G401 (cell line): ENCODE measurements around the gene DNLZ. TPM values are rescaled to one million over a fixed set of nuclear protein-coding genes. Genes with fewer than 3 reads are reported as not detected.

Source experiments
- DNase-seq: peaks from one replicate; pipeline ENCODE4 v3.0.0-alpha.2; 2015; ENCODE audit warnings: low spot score
- in situ Hi-C: cut with HindIII; loops from 2 replicates; pipeline ENCODE4 v1.10.0; 2016; ENCODE audit warnings: low sequenced_read_pairs, mixed read lengths
- total RNA-seq: library from RNA; depleted of rRNA; stranded (reverse); fragments of >200 nt; shearing (Covaris generic); gene quantifications from 2 replicates; pipeline ENCODE4 v1.2.3, GENCODE V29; 2014

The DNLZ gene
- total RNA-seq, 1 experiment from 2014 or later = 34.2 TPM

- DNase-seq = no peak
- in situ Hi-C loops = no loop called here
Observed at GRCh38 chr9:136349546-136349945, 14.0 kb downstream of the DNLZ start.

GRCh38 chr9:136348691-136349090 lies 14.9 kb downstream of the DNLZ start:
- in situ Hi-C loops = no loop called here
- DNase-seq = no peak

- in situ Hi-C loops = no loop called here
Observed at GRCh38 chr9:136347472-136348256, 15.9 kb downstream of the DNLZ start.

GRCh38 chr9:136346927-136347465 lies 16.5 kb downstream of the DNLZ start:
- in situ Hi-C loops = no loop called here

More at GRCh38 chr9:136347472-136348256, 15.9 kb downstream of the DNLZ start:
- peak; percentile 41 for DNase-seq

GRCh38 chr9:136346157-136346481 lies 17.4 kb downstream of the DNLZ start:
- in situ Hi-C loops = no loop called here

More at GRCh38 chr9:136346927-136347465, 16.5 kb downstream of the DNLZ start:
- DNase-seq = peak; percentile 80

GRCh38 chr9:136345281-136346156 lies 18.0 kb downstream of the DNLZ start:
- in situ Hi-C loops = no loop called here
- DNase-seq = peak; percentile 69

More at GRCh38 chr9:136346157-136346481, 17.4 kb downstream of the DNLZ start:
- DNase-seq = no peak

- in situ Hi-C loops = no loop called here
Observed at GRCh38 chr9:136344544-136345280, 18.8 kb downstream of the DNLZ start.

GRCh38 chr9:136343884-136344269 lies 19.7 kb downstream of the DNLZ start:
- DNase-seq = no peak
- in situ Hi-C loops = no loop called here

More at GRCh38 chr9:136344544-136345280, 18.8 kb downstream of the DNLZ start:
- no peak for DNase-seq

GRCh38 chr9:136343121-136343883 lies 20.2 kb downstream of the DNLZ start:
- no peak for DNase-seq
- in situ Hi-C loops = no loop called here

- DNase-seq = peak; percentile 62
- in situ Hi-C loops = no loop called here
Observed at GRCh38 chr9:136342181-136343120, 21.1 kb downstream of the DNLZ start.

- DNase-seq = no peak
- in situ Hi-C loops = no loop called here
Observed at GRCh38 chr9:136341769-136342168, 21.8 kb downstream of the DNLZ start.

- in situ Hi-C loops = no loop called here
- no peak for DNase-seq
Observed at GRCh38 chr9:136341042-136341655, 22.4 kb downstream of the DNLZ start.

GRCh38 chr9:136340356-136341041 lies 23.0 kb downstream of the DNLZ start:
- no peak for DNase-seq
- in situ Hi-C loops = no loop called here

GRCh38 chr9:136339958-136340310 lies 23.6 kb downstream of the DNLZ start:
- no peak for DNase-seq
- in situ Hi-C loops = no loop called here

- peak; percentile 70 for DNase-seq
- in situ Hi-C loops = no loop called here
Observed at GRCh38 chr9:136339173-136339957, 24.2 kb downstream of the DNLZ start.

GRCh38 chr9:136338511-136338910 lies 25.0 kb downstream of the DNLZ start:
- in situ Hi-C loops = no loop called here
- DNase-seq = no peak
